OCI-LY3 (cell line): ENCODE results near the gene MKI67.

Experiments used
- EZH2phosphoT487 ChIP-seq: fragments of 200-600 bp; shearing (Covaris generic); IDR thresholded peaks from 2 replicates; pipeline ENCODE4 v1.6.1; 2018; ENCODE audit warnings: antibody characterized with exemption, mixed run types, low read depth
- TF ChIP-seq, protein P1 (sequence below): fragments of 200-600, 300-600 bp; sonication (generic); IDR thresholded peaks from 2 replicates; pipeline ENCODE4 v1.5.1; 2014; ENCODE audit warnings: antibody characterized with exemption, low read length, low read depth

DNA sequence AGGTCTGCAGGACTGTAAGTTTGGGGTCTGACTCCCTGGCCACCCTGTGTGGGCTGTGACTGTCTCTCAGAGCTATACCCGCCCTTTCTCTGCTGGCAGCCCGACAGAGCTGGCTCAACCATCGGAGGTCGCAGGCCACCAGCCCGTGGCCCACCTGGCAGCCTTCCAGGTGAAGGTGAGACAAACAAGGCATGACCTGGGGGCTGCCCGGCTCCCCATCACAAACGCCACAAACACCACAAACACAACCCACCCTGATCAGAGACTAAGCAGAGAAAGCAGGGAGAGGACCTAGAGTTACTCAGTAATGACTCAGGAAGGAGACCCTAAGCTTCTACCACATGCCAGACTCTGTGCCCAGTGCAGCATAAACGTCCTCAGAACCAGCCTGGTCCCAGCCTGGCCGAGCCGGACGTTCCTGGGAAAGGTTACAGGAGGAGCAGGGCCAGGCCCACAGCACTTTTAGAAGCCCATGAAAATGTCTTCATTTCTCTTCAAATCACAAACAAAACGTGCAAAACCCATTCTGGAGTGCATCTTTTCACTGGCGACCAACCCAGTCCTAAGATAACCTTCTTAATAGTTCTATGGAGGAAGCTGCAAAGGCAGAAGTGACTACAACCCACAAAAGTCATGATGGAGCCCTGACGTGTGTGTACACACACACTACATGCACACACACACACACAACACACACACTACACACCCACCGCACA lies 66.8 kb downstream of the MKI67 start:
- TF ChIP-seq, protein P1, sequence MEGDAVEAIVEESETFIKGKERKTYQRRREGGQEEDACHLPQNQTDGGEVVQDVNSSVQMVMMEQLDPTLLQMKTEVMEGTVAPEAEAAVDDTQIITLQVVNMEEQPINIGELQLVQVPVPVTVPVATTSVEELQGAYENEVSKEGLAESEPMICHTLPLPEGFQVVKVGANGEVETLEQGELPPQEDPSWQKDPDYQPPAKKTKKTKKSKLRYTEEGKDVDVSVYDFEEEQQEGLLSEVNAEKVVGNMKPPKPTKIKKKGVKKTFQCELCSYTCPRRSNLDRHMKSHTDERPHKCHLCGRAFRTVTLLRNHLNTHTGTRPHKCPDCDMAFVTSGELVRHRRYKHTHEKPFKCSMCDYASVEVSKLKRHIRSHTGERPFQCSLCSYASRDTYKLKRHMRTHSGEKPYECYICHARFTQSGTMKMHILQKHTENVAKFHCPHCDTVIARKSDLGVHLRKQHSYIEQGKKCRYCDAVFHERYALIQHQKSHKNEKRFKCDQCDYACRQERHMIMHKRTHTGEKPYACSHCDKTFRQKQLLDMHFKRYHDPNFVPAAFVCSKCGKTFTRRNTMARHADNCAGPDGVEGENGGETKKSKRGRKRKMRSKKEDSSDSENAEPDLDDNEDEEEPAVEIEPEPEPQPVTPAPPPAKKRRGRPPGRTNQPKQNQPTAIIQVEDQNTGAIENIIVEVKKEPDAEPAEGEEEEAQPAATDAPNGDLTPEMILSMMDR, result no peak
- no peak for TF ChIP-seq EZH2phosphoT487
